H1 (cell line): ENCODE results near the gene ANKS1B. TPM values are rescaled to one million over a fixed set of nuclear protein-coding genes. Genes with fewer than 3 reads are reported as not detected.

Experiments
- CTCF ChIA-PET: fragments of 300-600 bp; sonication (Branson Sonifier 250); formaldehyde crosslinking; loops from one replicate; lab custom pipeline; 2021; ENCODE audit not compliant: partially characterized antibody; lab: Charles Lee
- POLR2A ChIA-PET: fragments of 300-600 bp; sonication (Branson Sonifier 250); formaldehyde crosslinking; loops from one replicate; lab custom pipeline; 2021; ENCODE audit warnings: inconsistent platforms; ENCODE audit not compliant: partially characterized antibody; lab: Charles Lee
- DNase-seq, 2 experiments: peaks; one replicate each; pipeline versions ENCODE4 v3.0.0 to v3.0.0-alpha.2; 2010 to 2022; ENCODE audit warnings: low spot score in 2 of 2, low read depth in 1 of 2, mixed read lengths in 1 of 2
- FAIRE-seq: peaks from 2 replicates; lab custom pipeline; 2011; peaks lifted over from hg19 to GRCh38; lab: Jason Lieb, UNC
- H2AFZ ChIP-seq: 2 replicates; pipeline ENCODE4 v1.8.1; 2012; ENCODE audit warnings: low read length, inconsistent platforms
- H2AK5ac ChIP-seq: 2 replicates; pipeline ENCODE4 v1.6.1; 2013; ENCODE audit warnings: low read depth, low read length
- H2BK120ac ChIP-seq: replicated peaks from 2 replicates; pipeline ENCODE3; 2013; ENCODE audit warnings: low read depth, low read length, inconsistent platforms
- H2BK12ac ChIP-seq: 2 replicates; pipeline ENCODE4 v1.6.1; 2013; ENCODE audit warnings: low read depth, low read length
- H2BK15ac ChIP-seq: 2 replicates; pipeline ENCODE4 v1.6.1; 2013; ENCODE audit warnings: low read length
- H2BK20ac ChIP-seq: 2 replicates; pipeline ENCODE4 v1.6.1; 2013; ENCODE audit warnings: low read length
- H2BK5ac ChIP-seq: 2 replicates; pipeline ENCODE4 v1.6.1; 2013; ENCODE audit warnings: low read depth, low read length
- H3K14ac ChIP-seq: 2 replicates; pipeline ENCODE4 v1.6.1; 2013; ENCODE audit warnings: inconsistent platforms; ENCODE audit not compliant: insufficient read length
- H3K18ac ChIP-seq: 2 replicates; pipeline ENCODE4 v1.6.1; 2013; ENCODE audit warnings: low read length; ENCODE audit errors: extremely low read depth
- H3K23ac ChIP-seq: 2 replicates; pipeline ENCODE4 v1.6.1; 2013; ENCODE audit warnings: inconsistent platforms; ENCODE audit not compliant: insufficient read length
- H3K23me2 ChIP-seq: 2 replicates; pipeline ENCODE4 v1.6.1; 2013; ENCODE audit warnings: low read depth, low read length
- H3K27ac ChIP-seq: 2 replicates; pipeline ENCODE4 v1.6.1; 2011; ENCODE audit warnings: low read depth, low read length, inconsistent platforms
- H3K27me3 ChIP-seq, 4 experiments: replicated peaks in 1 of 4; 1 replicate in 1 of 4; 2 replicates in 3 of 4; pipeline versions ENCODE4 v1.6.1 to v1.8.1; 2011 to 2013; ENCODE audit warnings: low read length in 3 of 4, mild to moderate bottlenecking in 3 of 4, inconsistent platforms in 2 of 4, mixed read lengths in 2 of 4, moderate library complexity in 1 of 4; ENCODE audit not compliant: control insufficient read depth in 3 of 4, insufficient read depth in 3 of 4; ENCODE audit errors: extremely low read depth in 1 of 4
- H3K36me3 ChIP-seq, 4 experiments: 2 replicates each; pipeline versions ENCODE4 v1.6.1 to v1.8.1; 2011 to 2013; ENCODE audit warnings: mild to moderate bottlenecking in 4 of 4, low read length in 3 of 4, moderate library complexity in 2 of 4, control low read depth in 1 of 4, inconsistent platforms in 1 of 4; ENCODE audit not compliant: insufficient read depth in 4 of 4, control insufficient read depth in 2 of 4
- H3K4ac ChIP-seq: replicated peaks from 2 replicates; pipeline ENCODE3; 2013; ENCODE audit warnings: low read length, low read depth, mixed read lengths, inconsistent platforms; ENCODE audit not compliant: insufficient read length
- H3K4me1 ChIP-seq, 4 experiments: replicated peaks in 1 of 4; 1 replicate in 1 of 4; 2 replicates in 3 of 4; pipeline versions ENCODE4 v1.6.1 to v1.8.1; 2011 to 2013; ENCODE audit warnings: low read length in 3 of 4, inconsistent platforms in 2 of 4, mixed read lengths in 1 of 4; ENCODE audit not compliant: insufficient read depth in 4 of 4, control insufficient read depth in 3 of 4
- H3K4me2 ChIP-seq, 2 experiments: 2 replicates each; pipeline versions ENCODE4 v1.6.1 to v1.8.1; 2011 to 2013; ENCODE audit warnings: low read depth in 2 of 2, low read length in 2 of 2, control low read depth in 1 of 2, inconsistent platforms in 1 of 2, mild to moderate bottlenecking in 1 of 2; ENCODE audit not compliant: insufficient read depth in 1 of 2
- H3K4me3 ChIP-seq, 4 experiments: fragments of 200-600, 300-600 bp in 1 of 4; sonication (generic), shearing (Covaris generic), sonication (Bioruptor Twin) in 1 of 4; 2 replicates each; pipeline versions ENCODE4 v1.5.1 to v1.8.1; 2011 to 2016; ENCODE audit warnings: low read length in 4 of 4, low read depth in 3 of 4, control low read depth in 2 of 4, inconsistent platforms in 2 of 4, mild to moderate bottlenecking in 2 of 4, mixed read lengths in 1 of 4, moderate library complexity in 1 of 4; ENCODE audit not compliant: insufficient read depth in 2 of 4; ENCODE audit errors: extremely low read depth in 1 of 4
- H3K56ac ChIP-seq: replicated peaks from 2 replicates; pipeline ENCODE3; 2013; ENCODE audit warnings: low read depth, mild to moderate bottlenecking, mixed read lengths, low read length, inconsistent platforms; ENCODE audit not compliant: insufficient read length
- H3K79me1 ChIP-seq: 2 replicates; pipeline ENCODE4 v1.6.1; 2013; ENCODE audit warnings: low read depth, low read length, control low read depth
- H3K79me2 ChIP-seq, 2 experiments: 2 replicates each; pipeline versions ENCODE4 v1.6.1 to v1.8.1; 2012 to 2013; ENCODE audit warnings: low read length in 2 of 2, mild to moderate bottlenecking in 2 of 2, inconsistent platforms in 1 of 2; ENCODE audit not compliant: insufficient read depth in 2 of 2, control insufficient read depth in 1 of 2
- H3K9ac ChIP-seq, 4 experiments: replicated peaks in 1 of 4; 1 replicate in 1 of 4; 2 replicates in 3 of 4; pipeline versions ENCODE4 v1.6.1 to v1.8.1; 2011 to 2013; ENCODE audit warnings: low read depth in 3 of 4, low read length in 3 of 4, control low read depth in 2 of 4, mild to moderate bottlenecking in 2 of 4, moderate library complexity in 2 of 4, inconsistent platforms in 1 of 4; ENCODE audit errors: extremely low read depth in 1 of 4
- H3K9me3 ChIP-seq, 2 experiments: 2 replicates each; pipeline versions ENCODE4 v1.6.1 to v1.8.1; 2012 to 2013; ENCODE audit warnings: mild to moderate bottlenecking in 2 of 2, moderate library complexity in 2 of 2, control low read depth in 1 of 2, inconsistent platforms in 1 of 2, low read depth in 1 of 2, low read length in 1 of 2, mixed read lengths in 1 of 2; ENCODE audit not compliant: insufficient read depth in 2 of 2
- H4K20me1 ChIP-seq, 2 experiments: replicated peaks in 1 of 2; 2 replicates each; pipeline versions ENCODE3 to v1.8.1; 2011 to 2013; ENCODE audit warnings: inconsistent platforms in 2 of 2, low read length in 2 of 2, mild to moderate bottlenecking in 1 of 2; ENCODE audit not compliant: insufficient read depth in 2 of 2, control insufficient read depth in 1 of 2
- H4K5ac ChIP-seq: 2 replicates; pipeline ENCODE4 v1.6.1; 2013; ENCODE audit warnings: low read length, low read depth, mixed read lengths, inconsistent platforms; ENCODE audit not compliant: insufficient read length
- H4K8ac ChIP-seq: 2 replicates; pipeline ENCODE4 v1.8.0; 2013; ENCODE audit warnings: mild to moderate bottlenecking, moderate library complexity, low read length, inconsistent platforms; ENCODE audit not compliant: insufficient read depth; ENCODE audit errors: extremely low read depth
- H4K91ac ChIP-seq: replicated peaks from 2 replicates; pipeline ENCODE3; 2013; ENCODE audit warnings: low read length, mixed read lengths, inconsistent platforms; ENCODE audit not compliant: insufficient read length
- CEBPB ChIP-seq: IDR thresholded peaks from 2 replicates; pipeline ENCODE4 v1.6.1; 2012; ENCODE audit warnings: low read depth, low read length
- NRF1 ChIP-seq: IDR thresholded peaks from 2 replicates; pipeline ENCODE4 v1.6.1; 2011; ENCODE audit warnings: mild to moderate bottlenecking, low read depth, low read length, improper control_type of control experiment
- POLR2AphosphoS5 ChIP-seq: IDR thresholded peaks from 2 replicates; pipeline ENCODE4 v1.6.1; 2011; ENCODE audit warnings: low read depth, low read length
- RAD21 ChIP-seq, 2 experiments: IDR thresholded peaks in 1 of 2; conservative IDR thresholded peaks in 1 of 2; 2 replicates each; pipeline ENCODE4 v1.6.1; 2011; ENCODE audit warnings: low read depth in 2 of 2, low read length in 2 of 2, improper control_type of control experiment in 1 of 2, inconsistent platforms in 1 of 2, mild to moderate bottlenecking in 1 of 2, moderate library complexity in 1 of 2
- RXRA ChIP-seq: IDR thresholded peaks from 2 replicates; pipeline ENCODE4 v1.6.1; 2011; ENCODE audit warnings: low read depth, mild to moderate bottlenecking, low read length, moderate library complexity; ENCODE audit not compliant: insufficient read depth
- SIX5 ChIP-seq: IDR thresholded peaks from 2 replicates; pipeline ENCODE4 v1.6.1; 2011; ENCODE audit warnings: mild to moderate bottlenecking, low read depth, low read length
- TAF1 ChIP-seq: IDR thresholded peaks from 2 replicates; pipeline ENCODE4 v1.6.1; 2011; ENCODE audit warnings: mild to moderate bottlenecking, low read depth, low read length
- WGBS, 2 experiments: shearing (Covaris generic) in 1 of 2; methylation state at CpG; one replicate each; pipeline versions ENCODE4 v1.1.6 to v1.1.7; 2013 to 2015; ENCODE audit warnings: low lambda C conversion rate in 2 of 2, mixed read lengths in 2 of 2, inconsistent platforms in 1 of 2, low coverage in 1 of 2, missing lambda C conversion rate in 1 of 2; ENCODE audit not compliant: insufficient replicate concordance in 2 of 2, insufficient coverage in 1 of 2, insufficient read length in 1 of 2; ENCODE audit errors: extremely low coverage in 1 of 2, missing lambda C conversion rate in 1 of 2; 5-methylcytosine and 5-hydroxymethylcytosine counted together
- polyA plus RNA-seq, 7 experiments: library from polyadenylated mRNA; depleted of rRNA in 3 of 7; stranded (reverse) in 5 of 7; unstranded in 2 of 7; fragments of >200 nt in 5 of 7; fragments of 200-250 nt in 2 of 7; gene quantifications; 1 replicate in 5 of 7; 2 replicates in 1 of 7; 4 replicates in 1 of 7; pipeline versions ENCODE4 v1.2.1 to v1.2.3, GENCODE V29; 2011 to 2013; ENCODE audit warnings: missing spikeins in 2 of 7, mixed read lengths in 2 of 7
- total RNA-seq: library from RNA; stranded (reverse); fragmentation: NEBNext Ultra II Directional; extraction: Animal tissue kit (Norgen Biotek cat#: 25700); gene quantifications from 2 replicates; pipeline ENCODE4 v1.2.1, GENCODE V29; 2021
- TF ChIP-seq, protein P1 (sequence below), 3 experiments: IDR thresholded peaks; 1 replicate in 2 of 3; 2 replicates in 1 of 3; pipeline versions ENCODE4 v1.5.1 to v1.6.1; 2011; ENCODE audit warnings: low read length in 3 of 3, mild to moderate bottlenecking in 3 of 3, inconsistent platforms in 2 of 3, low read depth in 1 of 3, moderate library complexity in 1 of 3; ENCODE audit not compliant: insufficient read depth in 1 of 3; ENCODE audit errors: control extremely low read depth in 1 of 3

Gene ANKS1B
- total and polyA plus RNA-seq, 2 of the 8 experiments (the other 6 are each of a cell fraction or from before 2014, with no cell fraction given), result 2.7 to 6.1 TPM

DNA sequence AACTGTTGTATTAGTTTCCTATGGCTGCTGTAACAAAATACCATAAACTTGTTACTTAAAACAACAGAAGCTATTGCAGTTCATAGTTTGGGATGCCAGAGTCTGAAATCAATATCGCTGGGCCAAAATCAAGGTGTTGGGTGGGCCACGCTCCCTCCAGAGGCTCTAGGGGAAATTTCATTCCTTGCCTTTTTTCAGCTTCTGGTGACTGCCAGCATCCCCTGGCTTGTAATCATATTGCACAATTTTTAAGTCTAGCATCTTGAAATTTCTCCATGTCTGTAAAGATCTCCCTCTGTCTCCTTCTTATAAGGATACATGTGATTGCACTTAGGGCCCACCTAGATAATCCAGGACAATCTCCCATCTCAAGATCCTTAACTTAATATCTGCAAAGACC is 386.0 kb downstream of the ANKS1B start:
- H4K8ac ChIP-seq, result no peak overlapping the region

More for the DNA sequence above, 386.0 kb downstream of the ANKS1B start:
- Histone ChIP-seq H4K5ac (no peak overlapping the region), H3K56ac (no peak overlapping the region), H4K91ac (no peak overlapping the region), H3K79me2 (no peaks in the 10 kb centered on the region), H2BK5ac (no peak overlapping the region), H3K36me3 (no peaks in the 10 kb centered on the region), H3K4me1 (no peaks in the 10 kb centered on the region), H2AFZ (no peak overlapping the region), H3K9me3 (no peaks in the 10 kb centered on the region), H2BK20ac (no peak overlapping the region), H3K14ac (no peak overlapping the region), H3K4me2 (no peak overlapping the region), H3K27me3 (peaks cover 0 to 1% (median 0%) of the 10 kb centered on the region in 4 experiments; a peak in 1 of 7 replicates), H3K23me2 (no peaks in the 10 kb centered on the region), H2BK12ac (no peak overlapping the region), H3K79me1 (no peaks in the 10 kb centered on the region), H2AK5ac (no peak overlapping the region), H2BK15ac (no peak overlapping the region), H4K20me1 (no peaks in the 10 kb centered on the region), H2BK120ac (no peak overlapping the region), H3K4ac (no peak overlapping the region), H3K18ac (no peak overlapping the region), H3K9ac (no peak overlapping the region), H3K23ac (no peak overlapping the region), H3K4me3 (no peak overlapping the region), H3K27ac (no peak overlapping the region)
- DNase-seq (no peak), FAIRE-seq (no peak)
- ChIA-PET CTCF (interaction anchor here (0.9 to 2.1 kb wide), 7 partner anchors 9 to 211 kb away, joined by 3 to 9 read pairs (median 5); no protein-coding TSS in a partner anchor), POLR2A (no interaction called here)
- TF ChIP-seq TAF1, result no peak
- 0 out of 2 replicates have a peak, but pooled peaks have one; percentile 29 for TF ChIP-seq CEBPB
- TF ChIP-seq RXRA, result no peak
- no peak for TF ChIP-seq SIX5
- TF ChIP-seq POLR2AphosphoS5, result no peak
- TF ChIP-seq RAD21 (IDR thresholded peaks at IDR 0.05 in 1 of 2, conservative IDR thresholded peaks at IDR 0.05 in 1 of 2; ENCODE audit: low read depth in 2 of 2, low read length in 2 of 2), result peak; percentile 29 to 32; a peak in 2 of 4 replicates
- TF ChIP-seq NRF1, result no peak
- TF ChIP-seq, protein P1, sequence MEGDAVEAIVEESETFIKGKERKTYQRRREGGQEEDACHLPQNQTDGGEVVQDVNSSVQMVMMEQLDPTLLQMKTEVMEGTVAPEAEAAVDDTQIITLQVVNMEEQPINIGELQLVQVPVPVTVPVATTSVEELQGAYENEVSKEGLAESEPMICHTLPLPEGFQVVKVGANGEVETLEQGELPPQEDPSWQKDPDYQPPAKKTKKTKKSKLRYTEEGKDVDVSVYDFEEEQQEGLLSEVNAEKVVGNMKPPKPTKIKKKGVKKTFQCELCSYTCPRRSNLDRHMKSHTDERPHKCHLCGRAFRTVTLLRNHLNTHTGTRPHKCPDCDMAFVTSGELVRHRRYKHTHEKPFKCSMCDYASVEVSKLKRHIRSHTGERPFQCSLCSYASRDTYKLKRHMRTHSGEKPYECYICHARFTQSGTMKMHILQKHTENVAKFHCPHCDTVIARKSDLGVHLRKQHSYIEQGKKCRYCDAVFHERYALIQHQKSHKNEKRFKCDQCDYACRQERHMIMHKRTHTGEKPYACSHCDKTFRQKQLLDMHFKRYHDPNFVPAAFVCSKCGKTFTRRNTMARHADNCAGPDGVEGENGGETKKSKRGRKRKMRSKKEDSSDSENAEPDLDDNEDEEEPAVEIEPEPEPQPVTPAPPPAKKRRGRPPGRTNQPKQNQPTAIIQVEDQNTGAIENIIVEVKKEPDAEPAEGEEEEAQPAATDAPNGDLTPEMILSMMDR (IDR thresholded peaks at IDR 0.05; ENCODE audit: control extremely low read depth in 1 of 3, insufficient read depth in 1 of 3, low read depth in 1 of 3, low read length in 3 of 3), result peak in 1 of 3 experiments; percentile 17; a peak in 1 of 4 replicates
- 98% methylated on average over 2 of the region's 2 CpGs; no CpG with 5 or more reads in 1 of the 2 experiments for WGBS, 2 experiments
